ENCODE measurements around the gene SOWAHB. TPM values are rescaled to one million over a fixed set of nuclear protein-coding genes. Genes with fewer than 3 reads are reported as not detected.

The SOWAHB gene
- not detected in 2 replicates for total RNA-seq

GRCh38 chr4:76897536-76898384 lies at the start of gene SOWAHB:
Gene SOWAHB (minus strand): TSS chr4:76898144. CDS start chr4:76897849, 295 bp downstream.

Other genes with a start within 250 kb of the SOWAHB start
- gene SEPTIN11, start 51.6 kb upstream of the SOWAHB start, total RNA-seq = 155 and 182 TPM in 2 replicates
- 183 and 248 TPM in 2 replicates for gene CCNI, start 177.8 kb upstream of the SOWAHB start, total RNA-seq